ENCODE measurements around the gene SEMA6B.

The SEMA6B gene

GRCh38 chr19:4493104-4493928 is 66.2 kb downstream of the SEMA6B start:
- DNase-seq (ENCODE audit: low read depth in 2 of 2), result no peak

Measured in stimulated activated CD4-positive, alpha-beta T cell treated with anti-CD3 and anti-CD28 coated beads, Interleukin-4, amount 100 ng/mL, for 48 hours (primary cell).